Endothelial cell of coronary artery (primary cell): ENCODE data around the gene THOP1. TPM values are rescaled to one million over a fixed set of nuclear protein-coding genes. Genes with fewer than 3 reads are reported as not detected.

Source experiments
- total RNA-seq: library from RNA; depleted of rRNA; stranded (reverse); fragments of >200 nt; gene quantifications from 2 replicates; pipeline ENCODE4 v1.2.3, GENCODE V29; 2014

THOP1 gene
- 110 and 144 TPM in 2 replicates for total RNA-seq

GRCh38 chr19:2785244-2785997, at the start of gene THOP1:
TSS of gene THOP1 (plus strand) at chr19:2785503. CDS start at chr19:2785663, 160 bp downstream.

GRCh38 chr19:2739602-2740313, 45.5 kb upstream of the THOP1 start, which contains the start of gene SLC39A3:
TSS of gene SLC39A3 (minus strand) at chr19:2740017. CDS start at chr19:2737257, 2,760 bp downstream.

GRCh38 chr19:2782936-2783780, 2.1 kb upstream of the THOP1 start, which contains the start of gene SGTA:
TSS of gene SGTA (minus strand) at chr19:2783273. CDS start at chr19:2769068, 14,205 bp downstream.

GRCh38 chr19:2819540-2820111, 34.3 kb downstream of the THOP1 start, which contains the start of gene ZNF554:
TSS of gene ZNF554 (plus strand) at chr19:2819868. CDS start at chr19:2820072, 204 bp downstream.

GRCh38 chr19:2840794-2841791, 55.8 kb downstream of the THOP1 start, which contains the start of gene ZNF555:
TSS of gene ZNF555 (plus strand) at chr19:2841475. CDS start at chr19:2841573, 98 bp downstream.

Other genes with a start within 250 kb of the THOP1 start
- gene GNG7, start 82.8 kb upstream of the THOP1 start, total RNA-seq, result 0.18 and 0.28 TPM in 2 replicates
- 0.09 TPM in 1 of 2 replicates, not detected in the other for gene DIRAS1, start 64.1 kb upstream of the THOP1 start, total RNA-seq
- gene SLC39A3, start 45.5 kb upstream of the THOP1 start, total RNA-seq, result 19.9 and 21.0 TPM in 2 replicates
- gene SGTA, start 2.2 kb upstream of the THOP1 start, total RNA-seq, result 35.7 and 36.8 TPM in 2 replicates
- 2.3 and 2.9 TPM in 2 replicates for gene ZNF554, start 34.4 kb downstream of the THOP1 start, total RNA-seq
- gene ZNF555, start 56.0 kb downstream of the THOP1 start, total RNA-seq, result 4.4 and 5.4 TPM in 2 replicates
- not detected in 2 replicates for gene ZNF556, start 81.8 kb downstream of the THOP1 start, total RNA-seq
- 4.4 and 4.6 TPM in 2 replicates for gene ZNF57, start 115.4 kb downstream of the THOP1 start, total RNA-seq
- gene ZNF77, start 159.5 kb downstream of the THOP1 start, total RNA-seq, result 7.6 and 10.4 TPM in 2 replicates
- gene TLE6, start 192.1 kb downstream of the THOP1 start, total RNA-seq, result 0.99 and 4.5 TPM in 2 replicates
- gene TLE2, start 243.8 kb downstream of the THOP1 start, total RNA-seq, result 11.8 and 47.5 TPM in 2 replicates